ENCODE results near the gene TRIM66.

The TRIM66 gene

DNA sequence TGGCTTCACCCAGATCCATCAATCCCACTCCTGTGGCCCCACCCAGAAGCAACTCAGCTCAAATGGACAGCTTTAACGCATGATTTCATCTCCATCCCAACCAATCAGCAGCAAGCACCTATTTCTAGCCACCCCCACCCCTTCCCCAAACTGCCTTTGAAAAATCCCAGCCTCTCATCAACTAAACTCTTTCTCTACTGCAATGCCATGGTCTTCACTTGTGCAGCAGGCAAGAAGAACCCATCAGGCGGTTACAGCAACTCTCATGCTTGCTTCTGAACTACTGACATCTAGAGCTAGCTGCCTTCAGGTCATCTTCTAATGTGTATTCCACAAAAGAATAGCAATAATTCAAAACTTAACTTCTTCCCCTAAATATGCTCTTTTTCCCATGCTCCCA lies 46.3 kb downstream of the TRIM66 start:
- TF ChIP-seq, protein P1, sequence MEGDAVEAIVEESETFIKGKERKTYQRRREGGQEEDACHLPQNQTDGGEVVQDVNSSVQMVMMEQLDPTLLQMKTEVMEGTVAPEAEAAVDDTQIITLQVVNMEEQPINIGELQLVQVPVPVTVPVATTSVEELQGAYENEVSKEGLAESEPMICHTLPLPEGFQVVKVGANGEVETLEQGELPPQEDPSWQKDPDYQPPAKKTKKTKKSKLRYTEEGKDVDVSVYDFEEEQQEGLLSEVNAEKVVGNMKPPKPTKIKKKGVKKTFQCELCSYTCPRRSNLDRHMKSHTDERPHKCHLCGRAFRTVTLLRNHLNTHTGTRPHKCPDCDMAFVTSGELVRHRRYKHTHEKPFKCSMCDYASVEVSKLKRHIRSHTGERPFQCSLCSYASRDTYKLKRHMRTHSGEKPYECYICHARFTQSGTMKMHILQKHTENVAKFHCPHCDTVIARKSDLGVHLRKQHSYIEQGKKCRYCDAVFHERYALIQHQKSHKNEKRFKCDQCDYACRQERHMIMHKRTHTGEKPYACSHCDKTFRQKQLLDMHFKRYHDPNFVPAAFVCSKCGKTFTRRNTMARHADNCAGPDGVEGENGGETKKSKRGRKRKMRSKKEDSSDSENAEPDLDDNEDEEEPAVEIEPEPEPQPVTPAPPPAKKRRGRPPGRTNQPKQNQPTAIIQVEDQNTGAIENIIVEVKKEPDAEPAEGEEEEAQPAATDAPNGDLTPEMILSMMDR (IDR thresholded peaks at IDR 0.05; ENCODE audit: insufficient read depth, low read depth, low read length, missing control alignments): no peak
- DNase-seq (ENCODE audit: low read depth): no peak

DNA sequence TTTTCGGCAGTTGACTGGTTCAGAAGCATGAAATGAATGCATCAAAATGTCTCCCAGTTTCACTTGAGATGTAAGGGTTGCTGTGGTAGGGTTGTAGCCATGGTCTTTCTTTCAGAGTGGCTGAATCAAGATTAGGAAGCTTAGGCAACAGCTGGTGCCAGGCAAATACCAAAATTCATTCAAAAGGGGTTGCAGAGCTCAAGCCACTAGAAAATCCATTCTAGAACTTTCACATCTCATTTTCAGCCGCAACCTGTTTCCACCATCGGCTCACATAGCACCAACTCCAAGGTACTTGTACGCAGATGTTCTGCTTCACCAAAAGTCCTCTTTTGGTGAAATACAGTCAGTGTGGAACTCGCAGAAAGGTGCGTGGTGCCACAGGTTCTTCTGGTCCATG lies 48.0 kb downstream of the TRIM66 start:
- H3K4me3 ChIP-seq (ENCODE audit: low read length): no peak overlapping the region
- DNase-seq (ENCODE audit: low read depth): no peak
- TF ChIP-seq, protein P1 (IDR thresholded peaks at IDR 0.05; ENCODE audit: insufficient read depth, low read depth, low read length, missing control alignments): no peak

More for the DNA sequence above, 46.3 kb downstream of the TRIM66 start:
- H3K4me3 ChIP-seq (ENCODE audit: low read length): no peak overlapping the region

DNA sequence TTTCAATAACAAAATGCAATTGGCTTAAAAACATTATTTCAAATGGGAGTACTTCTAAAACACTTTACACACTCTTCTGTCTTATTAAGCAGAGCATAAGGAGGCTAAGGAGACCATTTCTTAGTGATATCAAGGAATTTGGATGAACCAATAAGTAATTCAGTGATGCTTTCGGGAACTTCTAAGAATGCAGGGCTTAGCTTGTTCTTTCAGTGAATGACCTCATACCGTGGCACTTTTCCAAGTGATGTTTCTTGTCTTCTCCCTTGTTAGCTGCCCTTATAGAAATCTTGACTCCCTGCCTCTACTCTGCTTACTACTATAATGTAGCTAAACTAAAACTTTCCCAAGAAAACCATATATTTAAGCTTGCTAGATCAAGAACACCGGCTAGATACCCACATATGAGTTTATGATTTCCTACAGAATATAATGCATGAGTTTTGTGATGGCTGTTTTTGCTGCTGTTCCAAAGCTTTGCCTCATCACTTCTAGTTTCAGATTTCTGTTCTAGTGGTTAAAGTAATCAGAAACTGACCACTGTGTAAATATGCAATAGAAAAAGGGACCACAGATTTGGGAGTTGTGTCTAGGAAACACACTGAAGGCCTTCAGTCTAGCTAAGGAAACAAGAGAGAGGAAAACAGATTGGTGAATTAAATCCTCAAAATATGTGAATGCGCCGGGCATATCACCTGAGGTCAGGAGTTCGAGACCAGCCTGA lies 50.9 kb downstream of the TRIM66 start:
- TF ChIP-seq, protein P1 (IDR thresholded peaks at IDR 0.05; ENCODE audit: insufficient read depth, low read depth, low read length, missing control alignments): no peak
- no peak overlapping the region for H3K4me3 ChIP-seq (ENCODE audit: low read length)
- DNase-seq (ENCODE audit: low read depth): peak; percentile 82

DNA sequence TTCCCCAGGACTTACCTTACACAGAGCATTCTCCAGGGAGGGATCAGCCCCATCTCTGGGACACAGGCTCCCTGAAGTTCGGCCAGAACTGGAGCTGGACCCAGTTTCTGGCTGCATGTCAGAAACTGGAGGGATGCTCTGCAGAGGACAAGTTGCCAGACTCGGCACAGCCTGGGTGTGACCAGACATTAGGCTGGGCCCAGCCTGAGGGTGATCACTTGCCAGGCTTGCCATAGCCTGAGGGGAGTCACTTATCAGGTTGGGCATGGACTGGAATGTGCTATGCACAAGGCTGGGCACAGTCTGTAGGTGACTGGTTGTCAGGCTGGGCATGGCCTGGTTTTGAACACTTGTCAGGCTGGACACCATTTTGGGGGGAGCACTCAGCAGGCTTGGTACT lies 57.8 kb downstream of the TRIM66 start:
- no peak overlapping the region for H3K4me3 ChIP-seq (ENCODE audit: low read length)
- TF ChIP-seq, protein P1 (IDR thresholded peaks at IDR 0.05; ENCODE audit: insufficient read depth, low read depth, low read length, missing control alignments): no peak
- no peak for DNase-seq (ENCODE audit: low read depth)

DNA sequence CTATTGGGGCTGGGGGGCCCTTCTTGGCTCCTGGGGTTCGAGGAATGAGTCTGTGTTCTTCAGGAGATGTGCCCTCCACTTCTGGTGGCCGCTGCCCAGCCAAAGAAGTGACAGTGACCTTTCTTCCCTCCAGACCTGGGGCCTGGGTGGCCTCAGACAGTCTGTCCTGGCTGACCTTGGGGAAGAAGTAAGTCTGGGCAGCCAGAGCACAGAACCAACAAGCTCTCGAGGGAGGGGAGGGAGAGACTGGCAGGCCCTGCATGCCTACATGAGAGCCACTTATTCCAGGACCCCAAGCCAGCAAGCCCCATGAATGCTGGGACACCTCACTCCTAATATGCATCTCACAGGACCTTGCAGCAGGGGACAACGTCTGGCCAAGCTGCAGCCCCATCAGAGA lies 61.3 kb downstream of the TRIM66 start:
- no peak for DNase-seq (ENCODE audit: low read depth)
- TF ChIP-seq, protein P1 (IDR thresholded peaks at IDR 0.05; ENCODE audit: insufficient read depth, low read depth, low read length, missing control alignments): no peak
- no peak overlapping the region for H3K4me3 ChIP-seq (ENCODE audit: low read length)

DNA sequence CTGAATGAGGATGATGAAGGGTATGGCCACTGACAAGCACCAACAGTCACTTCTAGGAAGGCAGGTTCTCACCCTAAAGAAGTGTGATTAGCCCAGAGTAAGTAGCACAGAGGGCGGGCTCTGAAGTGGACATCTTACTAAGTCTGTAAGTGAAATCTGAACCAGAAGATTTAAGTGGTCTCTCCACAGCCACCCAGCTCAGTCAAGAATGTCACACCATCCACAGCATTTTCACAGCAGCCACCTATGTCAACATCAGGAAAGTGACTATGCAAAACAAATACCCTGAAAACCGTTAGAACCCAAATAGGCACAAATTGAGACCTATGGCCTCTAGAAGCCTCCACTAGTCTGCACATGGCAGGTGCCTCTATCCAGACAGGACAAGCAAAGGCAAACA lies 65.4 kb downstream of the TRIM66 start:
- no peak overlapping the region for H3K4me3 ChIP-seq (ENCODE audit: low read length)
- DNase-seq (ENCODE audit: low read depth): no peak
- TF ChIP-seq, protein P1 (IDR thresholded peaks at IDR 0.05; ENCODE audit: insufficient read depth, low read depth, low read length, missing control alignments): no peak

Data from epithelial cell of esophagus (primary cell).